Activated CD4-positive, CD25-positive, alpha-beta regulatory T cell treated with anti-CD3 and anti-CD28 coated beads, Interleukin-2, amount 50 U/mL, for 16 hours (primary cell): ENCODE results near the gene CDX1.
"Not testable (repeated sequence)": the region's sequence is repeated elsewhere in the genome, so short reads cannot be mapped to it uniquely, and the experiment has no call there.

Source experiments
- DNase-seq: peaks from one replicate; pipeline ENCODE4 v3.0.0-alpha.2; 2020; ENCODE audit warnings: low read depth, low spot score

CDX1 gene

DNA sequence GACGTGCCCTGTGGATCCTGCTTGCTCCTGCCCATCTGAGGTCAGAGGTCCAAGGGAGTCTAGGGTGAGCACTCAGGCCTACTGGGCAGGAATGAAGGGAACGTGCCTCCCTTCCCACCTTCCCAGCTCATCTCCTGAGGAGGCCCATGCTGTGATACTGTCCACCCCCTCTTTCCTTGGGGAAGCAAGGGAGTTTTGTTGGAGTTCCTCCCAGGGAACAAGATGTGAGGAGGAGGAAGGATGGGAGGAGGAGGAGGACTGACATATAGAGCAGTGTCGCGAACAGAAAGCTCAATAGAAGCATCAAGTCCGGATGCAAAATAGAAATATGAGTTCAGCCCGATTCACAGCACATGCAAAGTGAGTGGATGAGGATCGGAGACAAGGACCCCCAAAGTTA lies 64.3 kb downstream of the CDX1 start:
- DNase-seq: no peak

DNA sequence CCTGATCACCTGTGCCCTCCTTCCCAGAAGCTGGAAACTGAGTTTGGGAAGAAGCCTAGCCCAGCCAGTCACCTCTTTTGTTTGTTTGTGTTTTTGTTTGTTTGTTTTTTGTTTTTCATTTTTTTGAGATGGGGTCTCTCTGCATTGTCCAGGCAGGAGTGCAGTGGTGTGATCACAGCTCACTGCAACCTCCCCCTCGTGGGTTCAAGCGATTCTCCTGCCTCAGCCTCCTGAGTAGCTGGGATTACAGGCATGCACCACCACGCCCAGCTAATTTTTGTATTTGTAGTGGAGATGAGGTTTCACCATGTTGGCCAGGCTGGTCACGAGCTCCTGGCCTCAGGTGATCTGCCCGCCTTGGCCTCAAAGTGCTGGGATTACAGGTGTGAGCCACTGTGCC lies 67.1 kb downstream of the CDX1 start:
- DNase-seq: not testable (repeated sequence)
